Measurements from ENCODE around the gene ANAPC1. TPM values are rescaled to one million over a fixed set of nuclear protein-coding genes. Genes with fewer than 3 reads are reported as not detected.
"Not testable (repeated sequence)": the region's sequence is repeated elsewhere in the genome, so short reads cannot be mapped to it uniquely, and the experiment has no call there.

ANAPC1 gene
- polyA plus RNA-seq, 3 donors = 4.2 to 12.4 (median 6.8) TPM

DNA sequence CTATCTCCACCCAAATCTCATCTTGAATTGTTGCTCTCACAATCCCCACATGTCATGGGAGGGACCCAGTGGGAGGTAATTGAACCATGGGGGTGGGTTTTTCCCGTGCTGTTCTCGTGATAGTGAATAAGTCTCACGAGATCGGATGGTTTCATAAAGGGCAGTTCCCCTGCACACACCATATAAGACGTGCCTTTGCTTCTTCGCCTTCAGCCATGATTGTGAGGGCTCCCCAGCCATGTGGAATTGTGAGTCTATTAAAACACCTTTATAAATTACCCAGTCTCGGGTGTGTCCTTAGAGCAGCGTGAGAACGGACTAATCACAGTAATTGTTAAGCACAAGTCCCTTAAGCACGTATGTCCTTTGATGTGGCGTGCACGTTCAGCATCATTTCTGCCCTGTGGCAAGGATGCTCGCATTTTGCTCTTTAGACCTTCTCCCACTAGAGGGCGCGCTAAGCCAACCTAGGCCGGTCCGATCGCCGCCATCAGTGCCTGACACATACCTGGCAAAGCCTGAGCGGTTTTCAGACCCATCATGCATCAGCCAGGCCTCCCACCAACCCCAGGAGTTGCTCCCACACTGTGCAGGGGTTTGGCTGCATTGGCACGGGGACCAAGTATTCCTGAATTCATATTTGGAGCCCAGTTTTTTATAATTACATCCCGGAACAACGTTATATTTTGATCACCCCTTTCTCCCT is 136.4 kb downstream of the ANAPC1 start:
- H3K27ac ChIP-seq (ENCODE audit: low read depth in 1 of 2, low read length in 2 of 2); H3K27me3 ChIP-seq (ENCODE audit: control insufficient read depth in 2 of 2, insufficient read depth in 2 of 2, low read length in 2 of 2); H3K9me3 Mint-ChIP-seq; H3K36me3 Mint-ChIP-seq; H3K27ac Mint-ChIP-seq; H3K9me3 ChIP-seq (replicated peaks in 1 of 2; ENCODE audit: control insufficient read depth in 1 of 2, insufficient read depth in 1 of 2, low read length in 2 of 2); H2AFZ ChIP-seq (ENCODE audit: insufficient read depth, low read depth, low read length, poor library complexity, severe bottlenecking); H3K9ac ChIP-seq (ENCODE audit: insufficient read depth, low read length, poor library complexity, severe bottlenecking); H3K4me1 ChIP-seq (ENCODE audit: control insufficient read depth in 1 of 2, insufficient read depth in 2 of 2, low read length in 2 of 2); DNase-seq; H3K4me1 Mint-ChIP-seq; H3K4me3 Mint-ChIP-seq; H3K36me3 ChIP-seq (replicated peaks in 1 of 2; ENCODE audit: control insufficient read depth in 1 of 2, insufficient read depth in 2 of 2, low read length in 2 of 2); H3K79me2 ChIP-seq (ENCODE audit: insufficient read depth, low read length); H3K4me2 ChIP-seq (replicated peaks; ENCODE audit: extremely low read depth, low read length, poor library complexity, severe bottlenecking); intact Hi-C loops (cut with micrococcal nuclease); H4K20me1 ChIP-seq (ENCODE audit: insufficient read depth, low read length); H3K27me3 Mint-ChIP-seq (ENCODE audit: low read depth in 3 of 3); H3K4me3 ChIP-seq (replicated peaks in 1 of 3; ENCODE audit: low read depth in 2 of 3, low read length in 3 of 3): not testable (repeated sequence)
- 25% methylated on average over 1 of the region's 23 CpGs for WGBS (ENCODE audit: insufficient coverage)
- TF ChIP-seq, protein P1, sequence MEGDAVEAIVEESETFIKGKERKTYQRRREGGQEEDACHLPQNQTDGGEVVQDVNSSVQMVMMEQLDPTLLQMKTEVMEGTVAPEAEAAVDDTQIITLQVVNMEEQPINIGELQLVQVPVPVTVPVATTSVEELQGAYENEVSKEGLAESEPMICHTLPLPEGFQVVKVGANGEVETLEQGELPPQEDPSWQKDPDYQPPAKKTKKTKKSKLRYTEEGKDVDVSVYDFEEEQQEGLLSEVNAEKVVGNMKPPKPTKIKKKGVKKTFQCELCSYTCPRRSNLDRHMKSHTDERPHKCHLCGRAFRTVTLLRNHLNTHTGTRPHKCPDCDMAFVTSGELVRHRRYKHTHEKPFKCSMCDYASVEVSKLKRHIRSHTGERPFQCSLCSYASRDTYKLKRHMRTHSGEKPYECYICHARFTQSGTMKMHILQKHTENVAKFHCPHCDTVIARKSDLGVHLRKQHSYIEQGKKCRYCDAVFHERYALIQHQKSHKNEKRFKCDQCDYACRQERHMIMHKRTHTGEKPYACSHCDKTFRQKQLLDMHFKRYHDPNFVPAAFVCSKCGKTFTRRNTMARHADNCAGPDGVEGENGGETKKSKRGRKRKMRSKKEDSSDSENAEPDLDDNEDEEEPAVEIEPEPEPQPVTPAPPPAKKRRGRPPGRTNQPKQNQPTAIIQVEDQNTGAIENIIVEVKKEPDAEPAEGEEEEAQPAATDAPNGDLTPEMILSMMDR (IDR thresholded peaks at IDR 0.05) = peak; percentile 61

DNA sequence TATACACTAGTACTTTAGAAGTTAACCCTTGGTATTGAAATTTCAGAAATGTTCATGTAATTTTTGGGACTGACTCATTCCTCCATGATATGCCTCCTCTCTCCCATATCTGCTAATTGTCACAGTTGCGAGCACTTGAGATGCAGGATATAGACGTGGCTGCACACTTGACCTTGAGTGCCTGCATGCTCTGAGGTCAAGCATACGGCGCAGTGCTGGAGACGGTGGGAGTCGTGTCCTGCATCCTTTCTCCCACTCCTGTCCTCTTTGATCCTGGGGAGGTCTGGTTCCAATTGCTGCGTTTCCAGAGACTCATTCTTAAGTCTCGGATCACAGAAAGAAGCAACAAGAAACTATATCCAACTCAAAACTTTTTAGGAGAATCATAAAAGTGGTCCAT is 139.2 kb downstream of the ANAPC1 start:
- H3K36me3 ChIP-seq (replicated peaks in 1 of 2; ENCODE audit: control insufficient read depth in 1 of 2, insufficient read depth in 2 of 2, low read length in 2 of 2); H3K79me2 ChIP-seq (ENCODE audit: insufficient read depth, low read length); H3K27ac ChIP-seq (ENCODE audit: low read depth in 1 of 2, low read length in 2 of 2); H3K27me3 ChIP-seq (ENCODE audit: control insufficient read depth in 2 of 2, insufficient read depth in 2 of 2, low read length in 2 of 2); H3K4me3 Mint-ChIP-seq; H4K20me1 ChIP-seq (ENCODE audit: insufficient read depth, low read length); H3K4me2 ChIP-seq (replicated peaks; ENCODE audit: extremely low read depth, low read length, poor library complexity, severe bottlenecking); H2AFZ ChIP-seq (ENCODE audit: insufficient read depth, low read depth, low read length, poor library complexity, severe bottlenecking); H3K9me3 ChIP-seq (replicated peaks in 1 of 2; ENCODE audit: control insufficient read depth in 1 of 2, insufficient read depth in 1 of 2, low read length in 2 of 2); intact Hi-C loops (cut with micrococcal nuclease); DNase-seq; H3K27ac Mint-ChIP-seq; H3K36me3 Mint-ChIP-seq; H3K27me3 Mint-ChIP-seq (ENCODE audit: low read depth in 3 of 3); H3K4me1 Mint-ChIP-seq; H3K9me3 Mint-ChIP-seq; H3K9ac ChIP-seq (ENCODE audit: insufficient read depth, low read length, poor library complexity, severe bottlenecking); H3K4me3 ChIP-seq (replicated peaks in 1 of 3; ENCODE audit: low read depth in 2 of 3, low read length in 3 of 3); H3K4me1 ChIP-seq (ENCODE audit: control insufficient read depth in 1 of 2, insufficient read depth in 2 of 2, low read length in 2 of 2): not testable (repeated sequence)
- WGBS (ENCODE audit: insufficient coverage) = 100% methylated on average over 1 of the region's 8 CpGs

DNA sequence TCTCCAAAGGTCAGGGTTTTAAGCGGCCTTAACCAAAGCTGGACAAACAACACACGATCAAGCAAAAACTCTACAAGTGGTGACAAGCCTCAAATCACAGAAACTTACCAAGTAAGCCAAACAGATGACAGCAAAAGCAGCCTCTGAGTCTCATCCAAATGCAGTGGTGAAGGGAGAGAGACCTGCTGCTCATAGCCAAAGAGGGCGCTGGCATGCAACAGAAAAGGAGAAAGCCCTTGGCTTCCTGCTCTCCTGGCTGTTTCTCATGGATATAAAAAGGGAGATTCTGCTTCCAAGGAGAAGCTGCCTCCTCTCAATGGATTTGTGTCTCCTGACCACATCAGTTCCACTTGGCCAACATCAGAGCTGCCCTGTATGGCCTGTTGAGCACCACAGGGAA is 142.5 kb downstream of the ANAPC1 start:
- H3K27ac Mint-ChIP-seq; H3K4me3 Mint-ChIP-seq; intact Hi-C loops (cut with micrococcal nuclease); H3K27me3 ChIP-seq (ENCODE audit: control insufficient read depth in 2 of 2, insufficient read depth in 2 of 2, low read length in 2 of 2); H3K4me1 Mint-ChIP-seq; H3K4me2 ChIP-seq (replicated peaks; ENCODE audit: extremely low read depth, low read length, poor library complexity, severe bottlenecking); H2AFZ ChIP-seq (ENCODE audit: insufficient read depth, low read depth, low read length, poor library complexity, severe bottlenecking); H3K4me3 ChIP-seq (replicated peaks in 1 of 3; ENCODE audit: low read depth in 2 of 3, low read length in 3 of 3); H3K36me3 ChIP-seq (replicated peaks in 1 of 2; ENCODE audit: control insufficient read depth in 1 of 2, insufficient read depth in 2 of 2, low read length in 2 of 2); H3K9me3 ChIP-seq (replicated peaks in 1 of 2; ENCODE audit: control insufficient read depth in 1 of 2, insufficient read depth in 1 of 2, low read length in 2 of 2); H3K27ac ChIP-seq (ENCODE audit: low read depth in 1 of 2, low read length in 2 of 2); H3K27me3 Mint-ChIP-seq (ENCODE audit: low read depth in 3 of 3); H3K36me3 Mint-ChIP-seq; H3K79me2 ChIP-seq (ENCODE audit: insufficient read depth, low read length); H3K4me1 ChIP-seq (ENCODE audit: control insufficient read depth in 1 of 2, insufficient read depth in 2 of 2, low read length in 2 of 2); DNase-seq; H4K20me1 ChIP-seq (ENCODE audit: insufficient read depth, low read length); H3K9me3 Mint-ChIP-seq; H3K9ac ChIP-seq (ENCODE audit: insufficient read depth, low read length, poor library complexity, severe bottlenecking): not testable (repeated sequence)
- WGBS (ENCODE audit: insufficient coverage) = no CpG with 5 or more reads among the region's 3 CpGs

Data from CD14-positive monocyte (primary cell).